Measurements from ENCODE around the gene LRP1.

DNA sequence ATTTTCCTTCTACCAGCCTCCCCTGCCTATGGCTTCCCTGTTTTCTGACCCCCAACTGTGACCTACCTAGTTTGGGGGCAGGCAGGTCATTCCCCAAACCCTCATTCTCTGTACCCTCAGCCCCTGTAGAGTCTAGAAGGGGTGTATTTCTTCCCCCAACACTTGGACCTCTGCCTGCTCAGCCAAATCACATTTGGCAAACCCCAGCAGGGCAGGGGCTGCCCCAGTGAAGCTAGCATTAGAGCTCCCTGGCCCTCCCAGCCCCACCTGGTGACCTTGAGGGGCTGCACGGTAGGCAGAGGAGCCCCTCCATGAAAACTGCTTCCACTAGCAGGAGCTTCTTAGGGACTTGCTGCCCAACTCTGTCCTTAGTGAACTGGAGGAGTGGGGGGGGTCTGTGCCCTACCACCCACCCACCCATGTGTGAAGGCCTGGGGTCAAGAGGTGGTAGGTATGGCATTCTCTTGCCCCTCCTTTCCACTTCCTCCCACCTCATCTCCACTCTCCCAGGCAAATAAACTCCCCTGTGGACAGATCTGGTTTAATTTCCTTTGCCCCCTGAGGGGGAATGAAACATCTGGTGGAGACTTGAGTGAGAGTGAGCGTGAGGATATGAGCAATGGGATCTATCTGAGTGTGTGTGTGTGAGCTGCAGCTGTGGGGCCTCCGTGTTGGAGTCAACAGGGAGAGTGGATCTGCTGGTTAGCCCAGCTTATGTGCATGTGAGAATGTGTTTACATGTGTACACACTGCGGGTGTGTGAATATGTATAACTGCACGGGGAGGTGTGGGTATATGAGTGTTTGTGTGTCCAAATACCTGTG is 90.0 kb downstream of the LRP1 start:
- TF ChIP-seq POLR2AphosphoS5 (IDR thresholded peaks at IDR 0.05; ENCODE audit: low read depth, low read length) (no peak), POLR2A (IDR thresholded peaks at IDR 0.05; ENCODE audit: low read depth, low read length) (no peak)

Data from GM12892 (cell line).